ENCODE results near the gene SLC12A8. TPM values are rescaled to one million over a fixed set of nuclear protein-coding genes. Genes with fewer than 3 reads are reported as not detected.
A peak's percentile ranks its signal among the peaks of the same experiment; 100 is the strongest.

Gene SLC12A8
- total RNA-seq, 1 donor from 2014 or later, result 29.4 TPM

- DNase-seq (ENCODE audit: low spot score), result peak; percentile 76
These were observed 26.2 kb downstream of the SLC12A8 start for GRCh38 chr3:125186261-125186787.

- no peak for DNase-seq (ENCODE audit: low spot score)
These were observed 26.7 kb downstream of the SLC12A8 start for GRCh38 chr3:125185805-125186204.

- DNase-seq (ENCODE audit: low spot score), result no peak
These were observed 32.7 kb downstream of the SLC12A8 start for GRCh38 chr3:125179884-125180240.

DNA sequence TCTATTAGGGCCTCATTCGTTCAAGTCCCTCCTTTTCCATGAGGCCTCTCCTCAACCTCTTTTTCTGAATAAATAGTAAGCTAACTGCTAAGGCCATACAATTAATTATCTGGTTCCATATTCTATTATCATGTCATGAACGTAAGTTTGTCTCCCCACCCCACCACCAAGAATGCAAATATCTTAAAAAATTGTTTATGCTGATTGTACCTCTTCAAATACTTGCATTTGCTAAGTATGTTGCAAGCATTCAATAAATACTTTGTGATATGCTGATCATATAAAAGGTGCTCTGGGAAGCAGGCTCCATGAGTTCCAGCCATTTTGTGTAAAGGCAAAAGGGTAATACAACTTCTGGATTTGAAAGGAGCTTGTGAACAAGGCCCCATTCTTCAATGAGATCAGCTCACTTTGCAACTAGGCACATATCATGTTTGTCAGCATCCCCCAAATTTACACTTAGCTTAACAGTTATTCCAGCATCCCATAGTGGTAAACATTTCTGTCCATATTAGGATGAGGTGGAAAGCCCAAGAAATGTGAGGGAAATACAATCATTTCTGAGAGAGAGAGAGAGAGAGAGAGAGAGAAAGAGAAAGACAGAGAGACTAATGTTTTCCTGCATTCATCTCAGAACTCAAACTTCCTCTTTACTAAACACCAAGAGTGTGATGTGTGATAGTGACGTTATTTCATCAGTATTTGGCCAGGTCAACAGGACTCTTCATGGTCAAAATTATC lies 33.2 kb downstream of the SLC12A8 start:
- no peak for DNase-seq (ENCODE audit: low spot score)

DNA sequence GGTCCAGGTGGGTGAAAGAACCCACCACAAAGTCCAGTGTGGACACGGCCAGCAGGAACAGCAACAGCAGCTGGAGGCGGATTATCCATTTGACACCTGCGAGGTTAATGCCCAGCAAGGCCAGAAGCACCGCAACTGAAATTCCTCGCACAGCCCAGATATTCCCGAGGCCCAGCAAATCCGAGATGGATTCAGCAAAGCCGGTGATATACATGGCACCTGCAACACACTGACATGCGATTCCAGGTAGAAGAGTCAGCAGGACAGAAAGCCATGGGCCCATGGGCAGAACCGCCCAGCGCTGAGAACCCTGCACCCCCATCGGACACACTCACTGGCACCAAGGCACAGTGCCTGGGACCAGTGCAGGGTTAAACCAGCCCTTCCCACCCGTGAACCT lies 34.8 kb downstream of the SLC12A8 start:
- no peak for DNase-seq (ENCODE audit: low spot score)

- no peak for DNase-seq (ENCODE audit: low spot score)
These were observed 37.1 kb downstream of the SLC12A8 start for GRCh38 chr3:125175295-125176078.

GRCh38 chr3:125172346-125172745 lies 40.2 kb downstream of the SLC12A8 start:
- DNase-seq (ENCODE audit: low spot score), result no peak

DNA sequence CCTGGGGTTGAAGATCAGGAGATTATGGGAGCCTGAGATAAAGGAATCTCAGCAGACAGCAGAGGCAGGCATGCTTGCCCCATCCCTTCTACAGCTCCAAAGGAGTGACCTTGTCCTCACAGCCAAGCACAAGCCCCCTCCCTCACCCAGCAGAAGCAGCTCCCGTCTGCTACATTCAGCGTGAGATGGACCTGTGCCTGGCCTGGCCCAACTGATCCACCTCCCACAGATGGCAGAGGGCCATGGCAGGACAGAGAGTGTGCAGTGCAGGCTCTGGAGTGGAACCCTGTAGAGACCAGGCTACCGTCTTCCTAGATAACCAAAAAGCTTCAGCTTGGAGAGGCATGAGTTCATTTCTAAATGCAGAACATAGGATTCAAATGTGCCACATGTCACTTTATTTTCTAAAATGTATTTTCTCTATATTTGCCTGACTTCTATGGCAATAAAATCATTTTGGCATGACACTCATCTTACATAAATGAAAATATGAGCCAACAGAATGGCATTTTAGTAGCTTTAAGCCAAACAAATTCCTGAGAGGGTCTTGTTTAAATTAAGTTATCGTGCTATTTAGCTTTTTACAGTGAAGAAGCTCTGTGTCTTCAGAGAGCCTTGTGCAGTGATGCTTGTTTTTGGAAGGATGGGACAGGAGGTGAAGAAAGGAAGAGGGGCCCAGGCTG lies 43.7 kb downstream of the SLC12A8 start:
- DNase-seq (ENCODE audit: low spot score), result no peak

GRCh38 chr3:125166599-125167136 lies 45.9 kb downstream of the SLC12A8 start:
- DNase-seq (ENCODE audit: low spot score), result no peak

DNA sequence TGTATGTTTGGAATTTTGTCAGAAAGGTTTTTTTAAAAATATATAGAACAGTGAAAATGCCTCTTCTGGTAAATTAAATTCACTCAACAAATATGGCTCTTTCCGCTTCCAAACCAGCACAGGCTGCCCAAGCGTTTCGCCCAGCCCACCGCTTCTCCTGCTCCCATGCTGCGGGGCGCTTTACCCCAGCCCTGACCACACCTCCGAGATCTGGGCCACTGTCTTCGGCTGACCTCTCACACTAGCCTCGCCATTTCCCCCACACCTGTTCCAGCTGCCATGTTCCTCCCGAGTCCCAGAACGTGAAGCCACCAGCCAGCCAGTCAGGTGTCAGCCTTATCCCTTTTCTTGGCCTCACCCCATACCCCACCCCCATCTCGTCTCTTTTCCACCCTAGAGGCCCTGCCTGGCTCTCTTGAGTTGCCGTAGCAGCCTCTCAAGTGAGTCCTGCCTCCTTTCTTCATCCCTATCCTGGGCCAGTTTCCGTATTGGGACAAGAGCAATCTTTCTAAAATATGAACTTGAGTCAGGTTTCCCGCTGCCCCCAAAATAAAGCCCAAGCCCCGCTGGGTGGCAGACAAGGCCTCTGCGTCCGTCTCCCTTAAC lies 46.5 kb downstream of the SLC12A8 start:
- no peak for DNase-seq (ENCODE audit: low spot score)

DNA sequence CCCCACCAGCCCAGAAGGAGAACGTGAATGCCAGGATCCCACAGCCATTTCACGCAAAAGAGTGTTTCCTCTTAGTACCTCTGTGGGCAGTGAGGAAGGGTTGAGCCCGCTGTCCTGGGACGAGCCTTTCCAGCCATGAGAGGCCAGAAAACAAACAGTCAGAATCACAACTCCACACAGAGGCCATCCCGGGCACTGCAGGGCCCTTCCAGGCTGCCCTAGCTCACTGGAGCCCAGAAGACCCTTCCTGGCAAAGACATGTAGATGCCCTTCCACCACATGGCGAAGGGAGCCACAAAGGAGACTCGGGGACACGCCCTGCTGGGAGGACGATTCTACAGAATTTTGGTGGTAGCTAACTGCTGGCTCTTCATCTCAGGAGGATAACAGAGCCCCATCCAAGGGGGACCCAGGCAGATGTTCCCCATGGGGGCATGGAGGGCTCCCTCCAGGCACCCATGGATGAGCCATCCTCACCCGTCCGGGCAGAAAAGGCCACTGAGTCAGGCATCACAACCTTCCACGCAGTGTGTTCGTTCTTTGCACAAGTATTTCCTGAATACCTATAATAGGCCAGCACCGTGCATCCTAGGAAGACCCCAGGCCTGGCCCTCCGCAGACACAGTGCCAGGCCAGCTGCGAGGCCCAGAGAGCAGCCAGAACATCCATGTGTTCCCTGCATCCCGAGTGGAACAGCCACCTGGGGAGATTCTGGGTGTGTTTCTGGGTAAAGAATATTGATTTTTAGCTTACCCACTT lies 47.2 kb downstream of the SLC12A8 start:
- DNase-seq (ENCODE audit: low spot score), result peak; percentile 61

DNA sequence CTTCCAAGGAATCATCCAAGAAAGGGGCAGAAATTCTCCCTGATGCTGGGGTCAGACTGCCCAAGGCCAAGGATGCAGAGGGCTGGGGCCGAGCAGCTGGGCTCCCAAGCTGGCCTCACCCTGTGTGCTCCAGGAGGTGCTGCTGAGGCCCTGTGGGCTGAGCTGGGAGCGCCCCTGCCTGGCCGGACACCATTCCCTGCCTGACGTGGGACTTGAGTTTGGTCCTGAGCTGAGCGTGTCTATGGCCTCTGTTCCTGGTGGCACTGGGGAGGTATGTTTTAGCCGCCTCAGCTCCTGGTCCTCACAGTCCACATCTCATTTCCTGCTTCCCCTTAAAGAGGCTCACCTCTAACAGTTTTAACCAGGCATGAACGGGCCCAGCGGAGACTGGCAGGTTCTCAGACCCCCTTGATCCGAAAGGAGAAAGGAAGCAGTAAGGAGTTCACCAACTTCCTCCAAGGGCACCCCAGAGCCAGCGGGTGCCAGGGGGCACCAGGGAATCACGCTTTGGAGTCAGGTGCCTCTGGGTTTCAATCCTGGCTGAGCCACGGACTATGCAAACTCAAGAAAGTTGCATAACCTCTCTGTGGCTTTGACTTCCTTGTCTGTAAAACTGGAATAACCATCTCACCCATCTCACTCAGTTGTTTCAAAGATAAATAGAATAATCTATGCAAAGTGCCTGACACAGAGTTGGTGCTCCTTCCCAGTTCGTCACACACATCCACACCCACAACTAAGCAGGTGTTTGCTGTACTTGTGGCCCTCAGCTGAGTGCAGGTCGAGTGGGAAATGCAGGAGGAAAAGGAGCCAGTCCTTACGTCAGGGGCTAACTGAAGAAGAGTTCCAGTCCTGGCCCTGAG lies 48.6 kb downstream of the SLC12A8 start:
- DNase-seq (ENCODE audit: low spot score), result no peak

DNA sequence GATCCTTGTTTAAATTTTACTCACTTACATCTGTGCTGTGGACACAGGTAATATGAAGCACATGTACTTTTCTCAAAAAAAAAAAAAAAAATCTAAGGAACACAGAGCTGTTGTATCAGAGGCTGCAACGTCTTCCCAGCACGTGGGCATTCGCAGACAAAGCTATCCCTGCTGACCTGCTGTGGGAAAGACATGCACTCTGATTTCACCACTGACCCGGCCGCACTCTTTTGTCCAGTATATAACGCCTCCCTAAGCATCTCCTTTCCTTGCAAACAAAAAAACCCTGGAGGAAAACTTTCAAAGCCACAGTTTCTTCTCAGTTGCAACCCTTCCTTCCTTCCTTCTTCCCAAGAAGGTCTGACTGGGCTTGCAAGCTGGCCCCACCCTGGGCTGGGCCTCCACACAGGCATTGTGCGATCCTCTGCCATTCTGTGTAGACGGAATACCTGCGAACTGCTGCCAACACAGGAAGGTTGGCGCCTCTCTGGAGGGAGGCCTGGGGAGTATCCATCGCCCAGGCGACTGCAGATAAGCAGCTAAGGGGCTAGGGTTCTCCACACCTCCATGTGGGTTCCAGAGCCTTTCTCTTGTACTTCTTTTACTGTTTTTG lies 50.8 kb downstream of the SLC12A8 start:
- DNase-seq (ENCODE audit: low spot score), result no peak

GRCh38 chr3:125160606-125161371 lies 51.8 kb downstream of the SLC12A8 start:
- no peak for DNase-seq (ENCODE audit: low spot score)

- DNase-seq (ENCODE audit: low spot score), result no peak
These were observed 55.4 kb downstream of the SLC12A8 start for GRCh38 chr3:125157183-125157582.

- no peak for DNase-seq (ENCODE audit: low spot score)
These were observed 56.1 kb downstream of the SLC12A8 start for GRCh38 chr3:125156456-125156855.

GRCh38 chr3:125154800-125155269 lies 57.7 kb downstream of the SLC12A8 start:
- DNase-seq (ENCODE audit: low spot score), result no peak

GRCh38 chr3:125154110-125154509 lies 58.4 kb downstream of the SLC12A8 start:
- no peak for DNase-seq (ENCODE audit: low spot score)
